ENCODE data around the gene CPNE6. TPM values are rescaled to one million over a fixed set of nuclear protein-coding genes. Genes with fewer than 3 reads are reported as not detected.

CPNE6 gene
- polyA plus RNA-seq, 1 of the 3 experiments (the other 2 are of a cell fraction) = not detected

- H2AFZ ChIP-seq (ENCODE audit: low read depth) = no peak overlapping the region
These were observed 30.7 kb upstream of the CPNE6 start for GRCh38 chr14:24040692-24041091.

GRCh38 chr14:24042746-24043145 is 28.6 kb upstream of the CPNE6 start:
- Histone ChIP-seq H3K4me2 (no peak overlapping the region), H3K4me1 (ENCODE audit: control insufficient read depth in 1 of 2, insufficient read depth in 2 of 2, low read depth in 1 of 2, low read length in 1 of 2) (no peaks in the 10 kb centered on the region; a peak in 1 of 4 replicates), H3F3A (replicated peaks; ENCODE audit: insufficient read depth) (no peaks in the 10 kb centered on the region), H3K4me3 (ENCODE audit: low read depth in 2 of 2, low read length in 1 of 2) (no peak overlapping the region), H2AFZ (ENCODE audit: low read depth) (no peak overlapping the region), H3K27ac (ENCODE audit: low read depth in 2 of 2, low read length in 1 of 2) (no peak overlapping the region), H4K20me1 (ENCODE audit: insufficient read depth) (no peaks in the 10 kb centered on the region), H3K9ac (no peak overlapping the region), H3K27me3 (ENCODE audit: insufficient read depth) (no peaks in the 10 kb centered on the region; the same call in 1 of the 2 replicates), H3K36me3 (replicated peaks in 1 of 2; ENCODE audit: control insufficient read depth in 1 of 2, insufficient read depth in 2 of 2, low read length in 1 of 2) (no peaks in the 10 kb centered on the region), H3K9me3 (no peaks in the 10 kb centered on the region), H3K9me2 (no peaks in the 10 kb centered on the region), H3K79me2 (ENCODE audit: insufficient read depth) (no peaks in the 10 kb centered on the region)
- no peak for DNase-seq
- ChIA-PET POLR2A (interaction anchor here (0.9 kb wide), 1 partner anchor 36 kb away, joined by 3 read pairs; no protein-coding TSS in a partner anchor), CTCF (interaction anchor here (0.9 to 2.5 kb wide), 3 partner anchors 15 to 411 kb away, joined by 3 to 9 read pairs (median 3); no protein-coding TSS in a partner anchor)
- 32% methylated on average over 5 of the region's 5 CpGs for WGBS (ENCODE audit: low lambda C conversion rate)
- TF ChIP-seq JUND (IDR thresholded peaks at IDR 0.05) (no peak), REST (IDR thresholded peaks at IDR 0.05; ENCODE audit: low read depth, low read length) (no peak), MXI1 (IDR thresholded peaks at IDR 0.05; ENCODE audit: low read depth, low read length) (no peak), POLR2AphosphoS5 (IDR thresholded peaks at IDR 0.05; ENCODE audit: low read depth, low read length) (no peak), SIN3A (IDR thresholded peaks at IDR 0.05; ENCODE audit: borderline replicate concordance, low read depth, low read length) (no peak), NRF1 (IDR thresholded peaks at IDR 0.05; ENCODE audit: low read depth, low read length) (no peak), TEAD4 (IDR thresholded peaks at IDR 0.05; ENCODE audit: borderline replicate concordance, insufficient read depth) (no peak), RAD21 (IDR thresholded peaks at IDR 0.05; ENCODE audit: low read length) (no peak), NFIC (IDR thresholded peaks at IDR 0.05; ENCODE audit: borderline replicate concordance) (no peak), RFX5 (IDR thresholded peaks at IDR 0.05; ENCODE audit: low read length) (no peak)

More at GRCh38 chr14:24040692-24041091, 30.7 kb upstream of the CPNE6 start:
- Histone ChIP-seq H3K4me3 (ENCODE audit: low read depth in 2 of 2, low read length in 1 of 2) (no peak overlapping the region), H3K36me3 (replicated peaks in 1 of 2; ENCODE audit: control insufficient read depth in 1 of 2, insufficient read depth in 2 of 2, low read length in 1 of 2) (no peaks in the 10 kb centered on the region), H3F3A (replicated peaks; ENCODE audit: insufficient read depth) (peaks cover 6% of the 10 kb centered on the region), H3K4me1 (ENCODE audit: control insufficient read depth in 1 of 2, insufficient read depth in 2 of 2, low read depth in 1 of 2, low read length in 1 of 2) (peaks cover 0 to 4% of the 10 kb centered on the region in 2 experiments; a peak in 1 of 4 replicates), H3K27me3 (ENCODE audit: insufficient read depth) (no peaks in the 10 kb centered on the region; the same call in 1 of the 2 replicates), H3K9ac (no peak overlapping the region), H3K4me2 (no peak overlapping the region), H4K20me1 (ENCODE audit: insufficient read depth) (no peaks in the 10 kb centered on the region), H3K79me2 (ENCODE audit: insufficient read depth) (no peaks in the 10 kb centered on the region), H3K27ac (ENCODE audit: low read depth in 2 of 2, low read length in 1 of 2) (no peak overlapping the region), H3K9me3 (no peaks in the 10 kb centered on the region), H3K9me2 (no peaks in the 10 kb centered on the region)
- ChIA-PET POLR2A (no interaction called here), CTCF (interaction anchor here (1.2 kb wide), 1 partner anchor 50 kb away, joined by 4 read pairs; no protein-coding TSS in a partner anchor)
- DNase-seq = no peak
- TF ChIP-seq PBX3 (IDR thresholded peaks at IDR 0.05) = no peak
- TF ChIP-seq REST (IDR thresholded peaks at IDR 0.05; ENCODE audit: low read depth, low read length) = no peak
- TF ChIP-seq POLR2AphosphoS5 (IDR thresholded peaks at IDR 0.05; ENCODE audit: low read depth, low read length) = no peak
- WGBS (ENCODE audit: low lambda C conversion rate) = 3% methylated on average over 2 of the region's 2 CpGs

All from SK-N-SH (cell line).